HG03558 (cell line): ENCODE data around the gene ZP1.

Source experiments
- ATAC-seq: cut with Tn5 transposase; IDR thresholded peaks from one replicate; pipeline ENCODE4 v1.9.1; 2021; ENCODE audit warnings: moderate number of reproducible peaks; ENCODE audit not compliant: unreplicated experiment; ENCODE audit errors: extremely low read depth

ZP1 gene

DNA sequence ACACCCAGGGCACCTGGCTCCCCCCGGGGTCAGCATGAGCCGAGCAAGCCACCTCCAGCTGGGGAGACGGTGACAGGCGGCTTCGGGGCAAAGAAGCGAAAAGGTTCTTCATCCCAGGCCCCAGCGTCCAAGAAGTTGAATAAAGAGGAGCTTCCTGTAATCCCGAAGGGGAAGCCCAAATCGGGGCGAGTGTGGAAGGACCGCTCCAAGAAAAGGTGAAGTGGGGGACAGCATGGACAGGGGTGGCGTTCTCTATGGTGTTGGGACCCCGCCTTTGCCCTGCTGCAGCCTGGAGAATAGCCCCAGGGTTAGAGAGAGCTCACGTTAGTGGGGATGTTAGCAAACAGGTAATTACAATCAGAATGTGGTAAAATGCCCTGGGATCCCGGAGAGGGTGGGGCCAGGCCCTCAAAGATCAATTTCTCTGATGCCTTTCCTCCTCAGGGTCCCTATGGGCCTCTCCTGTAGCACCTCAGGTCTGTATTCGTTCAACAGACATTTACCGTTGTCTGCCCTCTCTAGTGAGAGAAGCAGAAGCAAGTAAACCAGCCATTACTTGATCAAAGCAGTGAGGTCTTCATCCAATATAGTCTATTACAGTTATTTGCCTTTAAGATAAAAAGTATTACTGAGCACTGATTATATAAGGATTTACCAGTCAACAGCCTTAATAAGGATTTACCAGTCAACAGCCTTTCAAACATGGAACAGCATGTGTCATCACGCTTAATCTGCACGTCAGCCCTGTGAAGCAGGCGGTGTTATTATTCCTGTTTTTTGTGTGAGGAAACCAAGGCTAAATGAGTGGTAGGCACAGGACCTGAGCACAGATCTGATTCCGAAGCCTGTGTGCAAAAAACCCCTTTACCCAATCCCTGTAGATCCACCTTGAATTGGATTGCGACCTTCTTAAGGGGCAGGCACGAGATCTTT is 24.4 kb upstream of the ZP1 start:
- no peak for ATAC-seq

DNA sequence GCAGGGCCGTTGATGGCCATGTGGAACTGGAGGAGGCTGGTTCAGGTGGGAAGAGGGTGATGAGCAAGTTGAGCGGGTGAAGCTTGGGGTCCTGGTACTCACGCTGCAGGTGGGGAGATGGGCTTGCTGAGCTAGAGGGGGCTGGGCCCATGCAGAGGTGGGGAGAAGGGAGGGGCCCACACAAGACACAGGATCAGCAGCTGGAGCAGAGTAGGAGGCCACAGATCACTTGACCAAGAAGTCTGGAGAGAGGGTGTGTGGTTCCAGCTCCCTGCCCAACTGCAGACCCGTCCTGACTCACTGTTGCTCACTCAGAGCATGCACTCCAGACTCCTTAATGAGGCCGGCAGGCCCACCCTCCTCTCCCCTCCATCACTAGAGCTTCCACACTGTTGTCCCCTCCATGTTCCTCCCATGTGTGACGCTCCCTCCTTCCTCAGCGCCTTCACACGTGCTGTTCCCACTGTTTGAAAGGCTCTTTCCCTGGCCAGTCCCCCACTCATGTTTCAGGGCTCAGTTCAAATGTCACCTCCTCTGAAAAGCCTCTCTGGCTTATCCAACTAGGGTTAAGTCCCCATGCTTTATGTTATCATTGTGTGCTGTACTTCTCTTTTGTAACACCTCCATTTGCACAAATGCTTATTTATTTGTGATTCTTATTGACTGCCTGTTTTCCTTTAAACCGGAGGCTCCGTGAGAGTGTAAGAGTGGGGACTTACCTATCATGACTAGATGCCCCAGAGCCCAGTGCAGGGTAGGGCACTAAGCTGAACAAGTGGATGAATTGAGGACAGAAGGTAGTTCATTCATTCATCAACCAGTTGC is 23.1 kb upstream of the ZP1 start:
- no peak for ATAC-seq

DNA sequence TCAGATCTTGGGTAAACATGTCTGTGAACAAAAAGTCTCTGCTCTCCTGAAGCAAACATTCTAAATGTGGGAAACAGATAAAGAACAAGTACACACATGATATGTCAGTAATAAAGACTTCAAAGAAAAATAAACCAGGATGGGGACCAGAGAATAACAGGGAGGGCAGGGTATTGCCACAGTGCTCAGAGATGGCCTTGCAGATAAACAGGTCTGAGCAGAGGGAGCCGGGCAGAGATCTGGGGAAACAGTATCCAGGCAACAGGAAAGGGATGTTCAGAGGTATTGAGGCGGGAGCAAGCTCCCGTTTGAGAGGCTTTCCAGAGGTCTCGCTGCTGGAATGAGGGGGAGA is 22.5 kb upstream of the ZP1 start:
- ATAC-seq: no peak

DNA sequence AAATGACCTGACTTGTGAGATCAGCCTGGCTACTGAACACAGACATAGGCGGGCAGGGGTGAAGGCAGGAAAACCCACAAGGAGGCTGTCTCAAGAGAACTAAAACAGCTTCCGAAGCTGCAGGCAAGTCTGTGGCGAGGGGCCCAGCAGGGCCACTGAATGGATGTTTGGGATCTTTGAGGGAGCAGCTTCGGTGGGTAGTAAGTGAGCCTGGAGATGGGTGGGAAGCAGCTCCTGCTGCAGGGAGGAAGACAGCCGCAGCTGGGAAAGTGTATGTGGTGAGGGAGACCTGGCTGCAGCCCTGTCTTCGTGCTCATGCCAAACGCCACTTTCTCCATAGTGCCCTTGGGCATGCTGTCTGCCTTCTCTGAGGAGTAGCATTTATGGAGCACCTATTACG is 22.0 kb upstream of the ZP1 start:
- ATAC-seq: no peak

DNA sequence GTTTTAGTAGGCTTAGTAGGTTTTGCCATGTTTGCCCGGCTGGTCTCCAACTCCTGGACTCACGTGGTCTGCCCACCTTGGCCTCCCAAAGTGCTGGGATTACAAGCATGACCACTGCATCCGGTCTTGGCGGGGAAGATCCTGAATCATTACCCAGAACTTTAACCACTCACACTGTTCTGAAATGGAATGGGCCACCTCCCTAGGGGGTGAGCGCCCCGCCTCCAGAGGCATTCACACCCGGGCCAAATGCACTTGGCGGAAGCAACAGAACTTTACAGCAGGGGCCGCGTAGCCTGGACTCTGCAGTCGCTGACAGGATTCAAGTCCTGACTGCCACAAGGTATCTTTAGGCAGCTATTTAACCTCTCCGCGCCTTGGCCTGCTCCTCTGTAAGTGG is 20.1 kb upstream of the ZP1 start:
- no peak for ATAC-seq

DNA sequence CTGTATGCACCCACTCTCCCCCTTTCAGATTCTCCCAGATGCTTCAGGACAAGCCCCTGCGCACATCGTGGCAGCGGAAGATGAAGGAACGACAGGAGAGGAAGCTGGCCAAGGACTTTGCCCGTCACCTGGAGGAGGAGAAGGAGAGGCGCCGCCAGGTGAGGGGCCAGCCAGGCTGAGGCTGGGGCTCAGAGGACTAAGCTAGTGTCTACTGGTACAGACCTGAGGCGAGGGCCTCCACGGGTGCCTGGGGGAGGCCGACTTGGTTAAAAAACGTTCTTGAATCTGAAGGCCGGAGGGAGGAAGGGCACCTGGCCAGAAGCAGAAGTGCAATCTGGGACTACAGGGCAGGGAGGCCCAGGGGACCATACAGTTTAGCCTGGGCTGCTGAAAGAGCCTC is 19.4 kb upstream of the ZP1 start:
- ATAC-seq: no peak

DNA sequence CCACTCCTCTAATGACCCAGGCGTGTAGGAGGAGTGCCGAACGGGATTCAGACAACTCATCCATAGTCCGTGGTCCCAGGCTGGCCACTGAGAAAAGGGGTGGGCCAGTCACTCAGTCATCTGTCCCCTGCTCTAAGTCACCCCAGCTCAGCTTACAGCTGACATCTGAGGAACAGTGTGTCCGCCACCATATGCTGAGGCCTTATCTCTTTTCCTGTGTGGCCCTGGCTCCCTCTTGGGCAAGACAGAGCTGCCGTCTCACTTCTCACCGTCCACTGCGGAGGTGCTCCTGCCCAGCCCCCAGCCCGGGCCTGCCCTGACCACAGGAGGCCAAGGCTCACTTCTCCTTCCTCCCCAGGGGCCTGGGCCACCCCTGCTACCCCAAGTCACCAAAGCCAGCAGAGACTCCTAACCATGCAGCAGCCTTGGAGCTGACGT is 18.6 kb upstream of the ZP1 start:
- ATAC-seq: no peak

DNA sequence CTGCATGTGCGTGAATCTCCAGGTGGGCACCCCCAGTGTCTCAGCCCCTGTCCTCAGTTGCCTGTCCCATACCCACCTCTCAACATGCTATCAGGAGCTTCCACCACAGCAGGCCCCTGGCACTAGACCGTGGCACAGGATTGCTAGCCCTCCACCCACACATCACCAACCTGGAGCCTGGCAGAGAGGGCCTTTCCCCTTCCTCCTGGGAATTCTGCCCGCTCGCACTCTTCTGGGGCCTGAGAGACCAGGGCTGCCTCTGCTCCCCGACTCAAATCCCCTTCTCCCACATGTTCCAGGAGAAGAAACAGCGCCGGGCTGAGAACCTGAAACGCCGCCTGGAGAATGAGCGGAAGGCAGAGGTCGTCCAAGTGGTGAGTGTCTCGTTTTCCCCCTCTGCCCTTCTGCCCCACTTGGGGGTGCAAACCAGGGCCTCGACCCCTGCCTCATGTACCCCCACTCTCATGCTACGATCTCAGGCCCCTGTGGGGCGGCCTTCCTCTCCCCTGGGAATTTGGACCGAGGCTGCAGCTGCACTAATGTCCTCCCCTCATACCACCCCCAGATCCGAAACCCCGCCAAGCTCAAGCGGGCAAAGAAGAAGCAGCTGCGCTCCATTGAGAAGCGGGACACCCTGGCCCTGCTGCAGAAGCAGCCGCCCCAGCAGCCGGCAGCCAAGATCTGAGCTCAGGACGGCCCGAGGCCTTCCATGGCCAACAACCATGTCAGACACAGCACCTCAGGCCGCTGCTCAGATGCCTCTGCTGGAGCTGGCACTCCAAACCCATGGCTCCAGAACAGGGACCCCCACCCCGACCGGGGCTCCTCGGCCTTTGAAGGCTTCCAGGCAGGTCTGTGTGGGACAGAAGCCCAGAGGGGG is 17.5 kb upstream of the ZP1 start:
- no peak for ATAC-seq

DNA sequence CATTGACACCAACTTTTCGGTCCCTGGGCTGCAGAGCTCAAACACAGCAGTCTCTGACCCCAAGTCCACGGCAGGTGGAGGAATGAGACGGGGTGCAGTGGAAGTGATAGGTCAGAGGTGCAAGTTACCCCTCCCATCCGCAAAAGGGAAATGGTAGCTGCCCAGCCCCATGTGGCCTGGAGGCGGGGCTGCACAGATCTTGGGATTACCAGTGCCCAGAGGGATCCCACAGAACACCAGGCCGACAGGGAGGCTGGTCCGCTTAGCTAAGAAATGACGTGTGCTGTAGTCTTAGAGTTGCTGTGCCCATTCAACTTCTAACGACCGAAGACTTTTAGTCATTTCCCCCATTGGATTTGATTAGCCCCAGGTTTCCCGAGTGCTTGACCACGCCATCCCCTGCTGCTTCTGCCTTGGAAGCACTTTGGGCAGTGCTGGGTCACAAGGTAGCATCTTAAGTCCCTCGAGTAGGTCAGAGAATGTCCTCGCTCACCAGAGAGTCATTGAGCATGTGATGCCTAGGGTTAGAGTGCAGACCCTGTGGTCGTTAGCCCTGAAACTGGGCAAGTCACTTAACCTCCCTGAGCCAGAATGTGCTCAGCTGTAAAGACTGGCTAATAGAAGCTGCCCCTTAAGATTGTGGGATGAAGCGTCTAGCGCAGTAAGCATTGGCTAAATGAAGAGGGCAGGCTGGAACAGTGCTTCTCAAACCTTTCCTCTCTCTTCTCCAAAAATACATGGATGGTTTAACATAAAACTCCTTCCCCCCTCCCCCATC is 15.8 kb upstream of the ZP1 start:
- ATAC-seq: no peak

DNA sequence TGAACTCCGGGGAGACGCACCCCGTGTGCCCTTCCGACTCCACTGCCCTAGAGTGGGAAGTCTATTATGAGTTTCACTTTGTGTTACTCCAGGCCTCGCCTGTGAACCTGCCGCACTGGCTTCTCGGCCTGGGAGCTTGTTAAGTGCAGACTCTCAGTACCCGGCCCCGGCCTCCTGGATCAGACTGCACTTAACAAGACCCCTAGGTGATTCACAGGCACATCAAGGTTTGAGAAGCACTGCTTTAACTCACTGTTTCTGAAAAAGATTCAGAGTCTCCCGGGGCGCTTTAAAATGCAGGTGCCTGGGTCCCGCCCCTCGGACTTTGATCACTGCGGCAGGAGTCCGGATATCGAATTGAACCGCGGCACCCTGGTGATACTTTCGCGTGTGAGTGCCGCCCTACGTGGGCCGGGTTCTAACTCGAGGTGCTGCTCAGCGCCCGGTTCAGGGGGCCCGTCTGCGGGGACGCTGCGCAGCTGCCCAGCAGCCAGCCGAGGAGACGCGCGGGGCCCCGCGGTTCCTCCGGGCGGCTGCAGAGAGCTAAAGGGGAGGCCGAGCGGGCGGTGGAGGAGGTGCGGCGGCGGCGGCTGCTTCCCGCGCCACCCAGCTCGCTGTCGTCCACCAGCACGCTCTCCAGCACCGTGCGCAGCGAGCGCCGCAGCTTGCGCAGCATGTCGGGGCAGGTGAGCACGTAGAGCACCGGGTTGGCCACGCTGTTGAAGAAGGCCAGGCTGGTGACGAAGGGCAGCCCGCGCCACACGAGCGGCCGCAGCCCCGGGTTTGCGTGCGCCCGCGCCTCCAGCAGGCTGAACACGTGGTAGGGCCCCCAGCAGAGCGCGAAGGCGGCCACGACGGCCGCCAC is 15.0 kb upstream of the ZP1 start:
- no peak for ATAC-seq

DNA sequence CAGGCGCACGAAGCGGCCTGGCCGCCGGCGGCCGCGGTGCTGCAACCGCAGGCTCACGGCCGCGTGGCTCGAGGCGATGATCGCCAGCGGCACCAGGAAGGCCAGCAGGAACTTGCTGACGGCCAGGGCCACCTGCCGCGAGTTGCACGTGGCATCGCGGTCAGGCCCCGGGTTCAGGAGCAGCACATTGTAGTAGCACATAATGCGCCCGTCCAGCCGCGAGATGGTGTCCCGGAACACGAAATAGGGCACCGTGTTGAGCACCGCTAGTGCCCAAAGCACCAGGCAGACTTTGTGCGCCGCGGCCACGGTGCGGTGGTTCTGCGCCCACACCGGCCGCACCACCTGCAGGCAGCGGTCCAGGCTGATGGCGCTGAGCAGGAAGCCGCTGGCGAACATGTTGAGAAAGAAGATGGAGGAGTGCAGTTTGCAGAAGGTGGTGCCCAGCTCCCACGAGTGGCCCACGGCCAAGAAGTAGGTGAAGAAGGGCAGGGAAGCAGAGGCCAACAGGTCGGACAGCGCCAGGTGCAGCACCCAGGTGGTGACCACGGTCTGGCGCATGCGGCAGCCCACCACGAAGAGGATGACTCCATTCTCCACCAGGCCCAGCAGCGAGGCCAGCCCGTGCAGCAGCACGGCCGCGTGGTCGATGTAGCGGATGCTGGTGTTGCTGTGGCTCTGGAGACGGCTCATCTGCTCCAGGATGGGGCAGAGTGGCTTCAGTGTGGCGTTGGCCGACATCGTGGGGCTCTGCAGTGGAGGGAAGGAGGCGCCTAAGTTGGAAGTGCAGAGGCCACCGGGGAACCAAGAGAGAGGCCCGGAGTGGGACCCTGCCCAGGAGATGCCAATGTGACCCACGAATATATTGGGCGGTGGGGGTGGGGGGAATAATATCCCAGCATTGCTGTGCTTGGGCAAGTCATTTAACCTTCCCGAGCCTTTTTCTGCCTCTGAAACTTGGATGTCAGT is 14.1 kb upstream of the ZP1 start:
- no peak for ATAC-seq

DNA sequence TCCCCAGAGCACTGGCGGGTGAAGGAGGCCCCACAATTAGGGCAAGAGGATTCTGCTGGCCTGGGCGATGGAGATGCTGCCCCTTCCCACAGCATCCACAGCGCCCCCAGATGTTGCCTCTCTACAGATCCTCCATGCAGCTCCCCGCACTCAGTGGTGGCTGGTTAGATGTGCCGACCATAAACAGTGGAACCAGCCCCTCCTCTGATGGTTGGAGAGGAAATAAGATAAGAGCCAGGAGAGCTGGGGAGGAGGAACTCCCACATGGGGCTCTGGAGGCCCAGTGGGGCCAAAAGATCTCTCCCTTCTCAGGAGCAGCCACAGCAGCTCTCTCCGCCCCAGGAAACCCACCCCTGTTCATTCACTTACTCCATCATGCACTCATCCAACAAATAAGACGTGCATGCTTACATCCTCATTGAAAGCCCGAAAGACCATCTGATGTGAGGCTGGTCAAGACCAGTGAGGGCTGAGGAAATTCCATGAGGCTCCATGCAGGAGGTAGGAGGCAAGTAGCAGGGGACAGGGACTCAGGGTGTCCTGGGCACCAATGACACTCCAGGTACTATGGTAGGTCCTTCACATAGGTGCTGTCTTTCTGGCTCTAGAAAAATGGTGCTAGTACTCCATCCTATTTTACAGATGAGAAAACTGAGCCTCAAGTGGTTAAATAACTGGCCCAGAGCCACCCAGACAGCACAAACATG is 13.0 kb upstream of the ZP1 start:
- no peak for ATAC-seq

DNA sequence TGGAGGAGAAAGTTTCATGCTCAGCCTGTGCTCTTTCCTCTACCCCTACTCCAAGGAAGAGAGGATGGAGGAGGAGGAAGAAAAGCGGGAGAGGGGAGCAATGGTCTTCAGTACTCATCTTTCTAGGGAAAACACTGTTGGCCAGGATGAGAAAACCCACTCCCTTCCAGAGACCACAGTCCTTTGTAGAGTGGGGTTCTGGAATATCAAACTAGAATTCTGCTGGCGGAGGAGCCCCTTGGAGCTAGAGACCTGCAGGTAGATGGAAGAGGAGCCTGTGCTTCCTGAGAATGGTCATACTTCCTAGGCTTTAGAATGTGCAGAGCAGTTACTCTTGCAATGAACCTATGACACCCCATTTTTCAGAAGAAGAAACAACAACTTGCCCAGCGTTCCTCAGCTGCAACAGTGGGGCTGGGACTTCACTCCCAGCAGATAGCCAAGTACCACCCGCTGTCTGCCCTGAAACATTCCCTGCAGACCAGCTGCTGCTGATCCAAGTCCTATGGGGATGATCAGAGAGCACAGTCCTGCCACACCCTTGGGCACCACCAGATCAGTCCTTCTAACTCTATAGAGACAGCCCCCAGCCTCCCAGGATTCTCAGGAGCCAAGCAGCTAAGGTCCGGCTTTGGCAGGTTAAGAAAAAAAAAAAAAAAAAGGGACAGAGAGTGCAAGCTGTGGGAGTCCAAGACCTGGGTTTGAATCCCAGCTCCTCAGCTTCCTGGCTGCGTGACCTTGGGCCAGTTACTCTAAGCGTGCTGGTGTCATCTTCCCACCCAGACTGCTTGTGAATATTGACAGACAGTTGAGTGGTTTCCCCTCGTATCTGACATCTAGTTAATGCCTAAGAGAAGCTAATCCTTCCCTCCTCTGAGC is 12.3 kb upstream of the ZP1 start:
- no peak for ATAC-seq

DNA sequence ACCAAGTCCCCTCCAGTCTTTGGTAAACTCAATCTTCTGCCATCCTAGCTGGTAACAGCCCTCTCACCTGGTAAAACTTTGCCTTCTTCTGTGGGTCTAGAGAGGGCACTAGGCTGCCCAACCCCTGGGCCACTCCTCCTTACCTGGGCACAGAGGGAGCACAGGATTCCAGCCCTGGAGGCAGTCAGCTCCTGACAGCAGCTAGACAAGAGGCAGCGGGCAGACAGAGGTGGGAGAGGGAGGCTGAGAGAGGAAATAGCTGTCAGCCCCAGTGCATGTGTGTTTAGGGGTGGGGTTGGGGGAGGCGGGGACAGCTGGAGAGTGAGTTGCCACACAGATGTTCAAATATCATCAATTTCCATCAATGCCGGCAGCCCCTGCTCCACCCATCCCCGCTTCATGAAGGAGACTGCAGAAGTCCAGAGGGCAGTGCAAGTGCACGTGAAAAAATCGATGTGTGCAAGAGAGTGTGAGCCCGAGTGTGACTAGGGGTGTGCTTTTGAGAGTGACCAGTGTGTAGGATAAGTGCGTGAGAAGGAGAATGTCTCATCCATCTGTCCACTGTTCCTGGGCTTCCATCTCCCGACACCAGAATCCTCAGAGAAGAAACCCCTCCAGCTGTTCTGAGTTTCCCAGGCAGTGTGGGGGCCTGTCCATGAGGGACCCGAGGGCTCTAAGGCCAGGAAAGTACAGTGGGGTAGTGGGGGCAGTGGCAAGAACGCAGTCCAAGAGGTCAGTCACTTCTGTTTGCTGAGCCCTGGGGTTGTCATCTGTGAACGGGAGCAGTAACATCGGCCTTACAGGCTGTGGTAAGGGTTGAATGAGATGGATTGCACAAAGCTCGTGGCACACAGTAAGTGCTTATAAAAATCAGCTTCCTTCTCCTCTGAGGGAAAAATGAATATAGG is 11.4 kb upstream of the ZP1 start, which contains the start of gene PTGDR2:
PTGDR2 (minus strand) TSS at position 225 of the 908 bp plus-strand sequence. CDS start 2,228 bp downstream, outside the sequence.
- no peak for ATAC-seq
